K562 treated with DMSO at 1 percent for 12 hours (cell line): ENCODE results near the gene ADGRE1. TPM values are rescaled to one million over a fixed set of nuclear protein-coding genes. Genes with fewer than 3 reads are reported as not detected.

Experiments used
- total RNA-seq: library from RNA; unstranded; fragments of 300-600 nt; gene quantifications from 2 replicates; pipeline ENCODE4 v1.2.3, GENCODE V29; 2022; ENCODE audit not compliant: insufficient read depth

ADGRE1 gene, protein sequence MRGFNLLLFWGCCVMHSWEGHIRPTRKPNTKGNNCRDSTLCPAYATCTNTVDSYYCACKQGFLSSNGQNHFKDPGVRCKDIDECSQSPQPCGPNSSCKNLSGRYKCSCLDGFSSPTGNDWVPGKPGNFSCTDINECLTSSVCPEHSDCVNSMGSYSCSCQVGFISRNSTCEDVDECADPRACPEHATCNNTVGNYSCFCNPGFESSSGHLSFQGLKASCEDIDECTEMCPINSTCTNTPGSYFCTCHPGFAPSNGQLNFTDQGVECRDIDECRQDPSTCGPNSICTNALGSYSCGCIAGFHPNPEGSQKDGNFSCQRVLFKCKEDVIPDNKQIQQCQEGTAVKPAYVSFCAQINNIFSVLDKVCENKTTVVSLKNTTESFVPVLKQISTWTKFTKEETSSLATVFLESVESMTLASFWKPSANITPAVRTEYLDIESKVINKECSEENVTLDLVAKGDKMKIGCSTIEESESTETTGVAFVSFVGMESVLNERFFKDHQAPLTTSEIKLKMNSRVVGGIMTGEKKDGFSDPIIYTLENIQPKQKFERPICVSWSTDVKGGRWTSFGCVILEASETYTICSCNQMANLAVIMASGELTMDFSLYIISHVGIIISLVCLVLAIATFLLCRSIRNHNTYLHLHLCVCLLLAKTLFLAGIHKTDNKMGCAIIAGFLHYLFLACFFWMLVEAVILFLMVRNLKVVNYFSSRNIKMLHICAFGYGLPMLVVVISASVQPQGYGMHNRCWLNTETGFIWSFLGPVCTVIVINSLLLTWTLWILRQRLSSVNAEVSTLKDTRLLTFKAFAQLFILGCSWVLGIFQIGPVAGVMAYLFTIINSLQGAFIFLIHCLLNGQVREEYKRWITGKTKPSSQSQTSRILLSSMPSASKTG
- 2.5 and 4.5 TPM in 2 replicates for total RNA-seq

DNA sequence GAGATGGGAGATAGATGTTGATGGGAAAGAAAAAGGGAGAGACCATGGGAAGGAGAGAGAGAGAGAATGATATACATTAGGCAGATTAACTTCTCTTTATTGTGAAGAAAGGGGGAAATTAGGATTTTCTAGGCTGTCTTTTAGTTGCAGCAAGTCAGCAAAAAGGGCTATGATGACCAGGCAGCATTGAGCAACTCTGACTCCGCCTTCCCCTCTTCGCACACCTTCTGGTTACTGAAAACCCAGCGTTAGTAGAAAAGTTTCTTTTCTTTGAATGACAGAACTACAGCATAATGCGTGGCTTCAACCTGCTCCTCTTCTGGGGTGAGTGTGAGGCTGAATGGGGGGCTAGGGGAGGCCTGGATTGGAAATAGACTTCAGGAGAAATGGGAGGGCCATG is at the start of gene ADGRE1:
ADGRE1 (plus strand) TSS at position 264 of the 400 bp plus-strand sequence; CDS start at position 294, 30 bp downstream.

Other genes starting within 250 kb of the ADGRE1 start
- 0.39 TPM in 1 of 2 replicates, not detected in the other for gene TNFSF14, start 217.4 kb upstream of the ADGRE1 start, total RNA-seq
- gene C3, start 166.9 kb upstream of the ADGRE1 start, total RNA-seq: 18.6 and 20.2 TPM in 2 replicates
- 42.5 and 54.7 TPM in 2 replicates for gene GPR108, start 150.0 kb upstream of the ADGRE1 start, total RNA-seq
- gene TRIP10, start 147.9 kb upstream of the ADGRE1 start, total RNA-seq: 37.3 and 54.9 TPM in 2 replicates
- 7.5 and 11.4 TPM in 2 replicates for gene SH2D3A, start 120.1 kb upstream of the ADGRE1 start, total RNA-seq
- gene VAV1, start 114.9 kb upstream of the ADGRE1 start, total RNA-seq: 25.0 and 36.9 TPM in 2 replicates
- not detected in 2 replicates for gene MBD3L2B, start 133.9 kb downstream of the ADGRE1 start, total RNA-seq
- not detected in 2 replicates for gene MBD3L5, start 143.0 kb downstream of the ADGRE1 start, total RNA-seq
- not detected in 2 replicates for gene MBD3L4, start 152.6 kb downstream of the ADGRE1 start, total RNA-seq
- gene MBD3L2, start 161.7 kb downstream of the ADGRE1 start, total RNA-seq: not detected in 2 replicates
- gene MBD3L3, start 171.1 kb downstream of the ADGRE1 start, total RNA-seq: not detected in 2 replicates
- gene ZNF557, start 182.1 kb downstream of the ADGRE1 start, total RNA-seq: 0.88 and 2.7 TPM in 2 replicates